ENCODE data around the gene SOCS1. TPM values are rescaled to one million over a fixed set of nuclear protein-coding genes. Genes with fewer than 3 reads are reported as not detected.

SOCS1 gene
- total RNA-seq, 6 experiments from 2014 or later: 3.8 to 6.7 (median 5.9) TPM

GRCh38 chr16:11257131-11257938 is 1.3 kb upstream of the SOCS1 start:
- Mint-ChIP-seq H3K36me3 (ENCODE audit: low read depth) (no peaks in the 10 kb centered on the region), H3K4me3 (peak overlapping the region; percentile 97), H3K4me1 (ENCODE audit: low read depth) (peaks cover 40% of the 10 kb centered on the region), H3K9me3 (no peaks in the 10 kb centered on the region), H3K27me3 (ENCODE audit: insufficient read depth) (peaks cover under 1% of the 10 kb centered on the region; the same call in 1 of the 2 replicates), H3K27ac (peak overlapping the region; percentile 99)
- DNase-seq: peak; percentile 75
- TF ChIP-seq CTCF (IDR thresholded peaks at IDR 0.05): peak; percentile 83

GRCh38 chr16:11256661-11257130 is 692 bp upstream of the SOCS1 start:
- Mint-ChIP-seq H3K27ac (peak overlapping the region; percentile 99), H3K36me3 (ENCODE audit: low read depth) (no peaks in the 10 kb centered on the region; the same call in 1 of the 2 replicates), H3K27me3 (ENCODE audit: insufficient read depth) (no peaks in the 10 kb centered on the region), H3K4me3 (peak overlapping the region; percentile 97), H3K9me3 (no peaks in the 10 kb centered on the region), H3K4me1 (ENCODE audit: low read depth) (peaks cover 47% of the 10 kb centered on the region)
- DNase-seq: peak; percentile 30
- no peak for TF ChIP-seq CTCF (IDR thresholded peaks at IDR 0.05)

GRCh38 chr16:11254913-11255736 is 879 bp downstream of the SOCS1 start:
- H3K4me3 Mint-ChIP-seq: peak overlapping the region; percentile 81
- H3K27ac Mint-ChIP-seq: no peak overlapping the region; the same call in 1 of the 2 replicates
- H3K36me3 Mint-ChIP-seq (ENCODE audit: low read depth): no peaks in the 10 kb centered on the region; the same call in 1 of the 2 replicates
- H3K27me3 Mint-ChIP-seq (ENCODE audit: insufficient read depth): no peaks in the 10 kb centered on the region
- no peak for TF ChIP-seq CTCF (IDR thresholded peaks at IDR 0.05)
- H3K9me3 Mint-ChIP-seq: no peaks in the 10 kb centered on the region
- peak; percentile 21 for DNase-seq
- H3K4me1 Mint-ChIP-seq (ENCODE audit: low read depth): peaks cover 48% of the 10 kb centered on the region

- no peak; the same call in 1 of the 2 replicates for TF ChIP-seq CTCF (IDR thresholded peaks at IDR 0.05)
- H3K36me3 Mint-ChIP-seq (ENCODE audit: low read depth): no peaks in the 10 kb centered on the region; the same call in 1 of the 2 replicates
- peak overlapping the region; percentile 81 for H3K4me3 Mint-ChIP-seq
- peak overlapping the region; percentile 71; the same call in 1 of the 2 replicates for H3K27ac Mint-ChIP-seq
- no peaks in the 10 kb centered on the region for H3K9me3 Mint-ChIP-seq
- H3K27me3 Mint-ChIP-seq (ENCODE audit: insufficient read depth): no peaks in the 10 kb centered on the region
- no peak for DNase-seq
- peaks cover 46% of the 10 kb centered on the region for H3K4me1 Mint-ChIP-seq (ENCODE audit: low read depth)
Observed at GRCh38 chr16:11253995-11254912, 1.8 kb downstream of the SOCS1 start.

All from HFFc6 (cell line).